Measurements from ENCODE around the gene PEX11B.

The PEX11B gene

GRCh38 chr1:145877923-145878486, 40.5 kb downstream of the PEX11B start:
- DNase-seq (ENCODE audit: extremely low read depth in 1 of 2, low read depth in 1 of 2) = no peak

- no peak for DNase-seq (ENCODE audit: extremely low read depth in 1 of 2, low read depth in 1 of 2)
Measured at GRCh38 chr1:145874646-145875045, 43.9 kb downstream of the PEX11B start.

- DNase-seq (ENCODE audit: extremely low read depth in 1 of 2, low read depth in 1 of 2) = no peak
Measured at GRCh38 chr1:145871994-145872924, 46.3 kb downstream of the PEX11B start.

GRCh38 chr1:145868232-145868631, 50.3 kb downstream of the PEX11B start:
- no peak for DNase-seq (ENCODE audit: extremely low read depth in 1 of 2, low read depth in 1 of 2)

- no peak for DNase-seq (ENCODE audit: extremely low read depth in 1 of 2, low read depth in 1 of 2)
Measured at GRCh38 chr1:145863282-145864018, 55.1 kb downstream of the PEX11B start.

Measured in stimulated activated CD8-positive, alpha-beta memory T cell treated with anti-CD3 and anti-CD28 coated beads, Interleukin-7, amount 100 ng/mL, for 48 hours (primary cell).